NT2/D1 (cell line): Measurements from ENCODE around the gene NAA35.

ENCODE experiments used
- DNase-seq: peaks from one replicate; pipeline ENCODE4 v3.0.0-alpha.2; 2011; ENCODE audit warnings: low read depth, low spot score
- H3K27me3 ChIP-seq: 2 replicates; pipeline ENCODE4 v1.6.0; 2011; ENCODE audit warnings: mild to moderate bottlenecking; ENCODE audit not compliant: insufficient read length, insufficient read depth
- H3K36me3 ChIP-seq: 2 replicates; pipeline ENCODE4 v1.6.1; 2011; ENCODE audit warnings: mild to moderate bottlenecking, low read length, mixed read lengths; ENCODE audit not compliant: insufficient read depth, insufficient read length
- H3K4me1 ChIP-seq: 2 replicates; pipeline ENCODE4 v1.5.1; 2011; ENCODE audit not compliant: insufficient read depth, insufficient read length
- H3K4me3 ChIP-seq: 2 replicates; pipeline ENCODE4 v1.5.1; 2011; ENCODE audit warnings: low read depth; ENCODE audit not compliant: insufficient read length
- H3K9ac ChIP-seq: 2 replicates; pipeline ENCODE4 v1.6.0; 2011; ENCODE audit warnings: low read depth; ENCODE audit not compliant: insufficient read length
- H3K9me3 ChIP-seq: 2 replicates; pipeline ENCODE4 v1.5.1; 2011; ENCODE audit warnings: mild to moderate bottlenecking, low read length; ENCODE audit not compliant: insufficient read depth
- SUZ12 ChIP-seq: IDR thresholded peaks from 2 replicates; pipeline ENCODE4 v1.6.1; 2011; ENCODE audit not compliant: insufficient read length, insufficient read depth; ENCODE audit errors: extremely low read depth
- YY1 ChIP-seq: IDR thresholded peaks from 2 replicates; pipeline ENCODE4 v1.6.1; 2011; ENCODE audit not compliant: insufficient read length, insufficient read depth
- ZNF274 ChIP-seq: IDR thresholded peaks from 2 replicates; pipeline ENCODE4 v1.6.1; 2011; ENCODE audit warnings: mild to moderate bottlenecking, low read depth, low read length

NAA35 gene

DNA sequence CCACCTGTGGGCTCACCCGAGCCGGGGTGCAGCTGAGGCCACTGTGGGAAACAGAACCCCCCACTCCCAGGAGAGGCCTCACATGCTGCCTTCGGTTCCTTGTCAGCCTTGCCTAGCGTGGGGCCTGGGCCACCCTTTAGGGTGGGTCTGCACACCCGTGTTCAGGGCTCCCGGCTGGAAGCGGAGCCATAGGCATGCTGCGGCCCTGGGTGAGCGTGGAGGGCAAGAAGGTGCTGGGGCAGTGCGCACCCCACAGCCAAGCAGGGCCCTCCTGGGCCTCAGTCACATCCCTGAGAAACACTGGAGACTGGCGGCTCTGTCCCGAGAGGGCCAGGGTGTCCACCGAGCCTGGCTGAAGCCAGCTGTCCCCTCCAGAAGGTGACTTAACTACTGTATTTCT lies 116.5 kb downstream of the NAA35 start:
- H3K36me3 ChIP-seq = peaks cover 32% of the 10 kb centered on the region
- no peaks in the 10 kb centered on the region for H3K9me3 ChIP-seq
- no peak for DNase-seq
- H3K27me3 ChIP-seq = no peaks in the 10 kb centered on the region
- no peak overlapping the region for H3K4me3 ChIP-seq
- no peaks in the 10 kb centered on the region for H3K4me1 ChIP-seq
- H3K9ac ChIP-seq = no peak overlapping the region
- no peak for TF ChIP-seq YY1
- no peak for TF ChIP-seq SUZ12
- TF ChIP-seq ZNF274 = no peak

- no peak overlapping the region for H3K9ac ChIP-seq
- H3K4me1 ChIP-seq = peaks cover 12% of the 10 kb centered on the region
- no peak for TF ChIP-seq YY1
- no peak for TF ChIP-seq SUZ12
- no peak for TF ChIP-seq ZNF274
- no peaks in the 10 kb centered on the region for H3K27me3 ChIP-seq
- no peaks in the 10 kb centered on the region for H3K9me3 ChIP-seq
- peaks cover 32% of the 10 kb centered on the region for H3K36me3 ChIP-seq
- H3K4me3 ChIP-seq = no peak overlapping the region
- DNase-seq = no peak
Observed at GRCh38 chr9:86061972-86062739, 121.2 kb downstream of the NAA35 start.

GRCh38 chr9:86062845-86063693 lies 122.1 kb downstream of the NAA35 start:
- no peak overlapping the region for H3K4me3 ChIP-seq
- peak overlapping the region; percentile 23 for H3K9ac ChIP-seq
- no peaks in the 10 kb centered on the region for H3K9me3 ChIP-seq
- H3K4me1 ChIP-seq = peaks cover 12% of the 10 kb centered on the region
- H3K27me3 ChIP-seq = no peaks in the 10 kb centered on the region
- DNase-seq = no peak
- no peak for TF ChIP-seq SUZ12
- TF ChIP-seq YY1 = no peak
- no peak for TF ChIP-seq ZNF274
- H3K36me3 ChIP-seq = peaks cover 29% of the 10 kb centered on the region

DNA sequence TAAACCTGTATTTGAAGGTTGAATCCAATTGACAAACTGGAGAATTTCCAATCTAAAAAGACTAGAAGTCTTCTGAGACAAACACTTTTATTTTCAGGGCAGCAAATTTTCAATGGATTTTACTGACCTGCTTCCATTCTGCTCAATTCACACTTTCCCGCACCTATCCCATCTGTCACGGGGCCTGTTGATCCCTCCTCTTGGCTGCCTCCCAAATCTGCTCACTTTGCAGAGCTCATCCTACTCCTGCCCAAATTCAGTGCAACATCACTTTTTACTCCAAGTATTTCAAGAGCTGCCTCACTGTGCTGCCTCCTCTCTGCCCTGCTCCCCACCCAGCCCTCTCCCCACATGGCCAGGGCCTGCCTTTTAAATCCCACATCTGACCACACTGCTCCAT lies 123.3 kb downstream of the NAA35 start:
- Histone ChIP-seq H3K4me1 (peaks cover 12% of the 10 kb centered on the region), H3K27me3 (no peaks in the 10 kb centered on the region)
- TF ChIP-seq ZNF274 (no peak), YY1 (no peak), SUZ12 (no peak)

GRCh38 chr9:86069206-86069869 lies 128.4 kb downstream of the NAA35 start:
- TF ChIP-seq SUZ12 (no peak), YY1 (no peak), ZNF274 (no peak)
- no peak for DNase-seq

More for the DNA sequence above, 123.3 kb downstream of the NAA35 start:
- no peaks in the 10 kb centered on the region for H3K9me3 ChIP-seq
- DNase-seq = no peak
- no peak overlapping the region for H3K4me3 ChIP-seq
- no peak overlapping the region for H3K9ac ChIP-seq
- peaks cover 31% of the 10 kb centered on the region for H3K36me3 ChIP-seq

More at GRCh38 chr9:86069206-86069869, 128.4 kb downstream of the NAA35 start:
- Histone ChIP-seq H3K4me3 (no peak overlapping the region), H3K9ac (no peak overlapping the region), H3K4me1 (peaks cover 2% of the 10 kb centered on the region), H3K36me3 (peaks cover 44% of the 10 kb centered on the region), H3K27me3 (no peaks in the 10 kb centered on the region), H3K9me3 (no peaks in the 10 kb centered on the region)
